Measurements from ENCODE around the gene UQCRHL. TPM values are rescaled to one million over a fixed set of nuclear protein-coding genes. Genes with fewer than 3 reads are reported as not detected.

UQCRHL gene
- total and polyA plus RNA-seq, 4 donors = 1.2 to 4.6 (median 1.3) TPM

GRCh38 chr1:15770313-15770962 is 37.0 kb downstream of the UQCRHL start:
- no peaks in the 10 kb centered on the region for H3K4me1 ChIP-seq (ENCODE audit: control insufficient read depth in 1 of 2, insufficient read depth in 2 of 2, low read length in 2 of 2)
- H3K27ac ChIP-seq (ENCODE audit: low read depth in 1 of 2, low read length in 2 of 2) = peak overlapping the region in 1 of 2 donors; percentile 32
- H3K36me3 ChIP-seq (ENCODE audit: control insufficient read depth in 1 of 2, insufficient read depth in 2 of 2, low read length in 1 of 2) = peaks cover 2 to 25% of the 10 kb centered on the region in 2 donors
- no peaks in the 10 kb centered on the region for H3K27me3 ChIP-seq (ENCODE audit: control insufficient read depth in 1 of 2, insufficient read depth in 2 of 2, low read length in 1 of 2)
- no peak overlapping the region for H3K4me3 ChIP-seq (ENCODE audit: low read length in 2 of 2)
- DNase-seq (no peak), ATAC-seq (ENCODE audit: low FRiP score) (no peak)
- intact Hi-C loops (cut with DNase I) = no loop called here
- H3K9me3 ChIP-seq (ENCODE audit: control insufficient read depth, low read length) = no peaks in the 10 kb centered on the region
- WGBS, 2 donors = 79 to 84% methylated on average over 14 of the region's 14 CpGs

DNA sequence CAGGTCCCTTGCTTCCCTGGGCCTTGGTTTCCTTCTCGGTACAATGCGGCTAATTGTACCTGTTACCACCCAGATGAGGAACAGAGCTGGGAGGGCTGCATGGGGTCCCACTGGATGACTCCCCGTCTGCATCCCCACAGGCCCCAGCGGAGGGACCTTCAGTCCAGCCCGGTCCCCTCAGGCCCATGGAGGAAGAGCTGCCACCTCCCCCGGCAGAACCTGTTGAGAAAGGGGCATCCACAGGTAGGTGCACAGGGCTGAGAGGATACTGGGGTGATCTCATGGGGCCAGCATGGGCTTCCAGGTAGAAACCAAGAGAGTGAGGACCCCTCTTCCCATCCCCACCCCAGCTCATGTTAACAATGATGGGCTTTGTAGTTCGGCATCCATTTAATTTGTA is 39.1 kb downstream of the UQCRHL start:
- intact Hi-C loops (cut with DNase I) = no loop called here
- no peak for DNase-seq
- no peaks in the 10 kb centered on the region for H3K27me3 ChIP-seq (ENCODE audit: control insufficient read depth in 1 of 2, insufficient read depth in 2 of 2, low read length in 1 of 2)
- no peaks in the 10 kb centered on the region for H3K4me1 ChIP-seq (ENCODE audit: control insufficient read depth in 1 of 2, insufficient read depth in 2 of 2, low read length in 2 of 2)
- H3K4me3 ChIP-seq (ENCODE audit: low read length in 2 of 2) = no peak overlapping the region
- WGBS, 2 donors = 91 to 92% methylated on average over 7 of the region's 7 CpGs
- H3K9me3 ChIP-seq (ENCODE audit: control insufficient read depth, low read length) = no peaks in the 10 kb centered on the region
- ATAC-seq (ENCODE audit: low FRiP score) = no peak
- H3K36me3 ChIP-seq (ENCODE audit: control insufficient read depth in 1 of 2, insufficient read depth in 2 of 2, low read length in 1 of 2) = peaks cover 2 to 25% of the 10 kb centered on the region in 2 donors
- H3K27ac ChIP-seq (ENCODE audit: low read depth in 1 of 2, low read length in 2 of 2) = peak overlapping the region in 1 of 2 donors; percentile 0

GRCh38 chr1:15767941-15768340 is 39.5 kb downstream of the UQCRHL start:
- H3K36me3 ChIP-seq (ENCODE audit: control insufficient read depth in 1 of 2, insufficient read depth in 2 of 2, low read length in 1 of 2) = peaks cover 2 to 25% of the 10 kb centered on the region in 2 donors
- no peaks in the 10 kb centered on the region for H3K9me3 ChIP-seq (ENCODE audit: control insufficient read depth, low read length)
- no peaks in the 10 kb centered on the region for H3K4me1 ChIP-seq (ENCODE audit: control insufficient read depth in 1 of 2, insufficient read depth in 2 of 2, low read length in 2 of 2)
- intact Hi-C loops (cut with DNase I) = no loop called here
- no peak overlapping the region for H3K27ac ChIP-seq (ENCODE audit: low read depth in 1 of 2, low read length in 2 of 2)
- ATAC-seq (ENCODE audit: low FRiP score) (no peak), DNase-seq (no peak)
- 73 to 85% methylated on average over 5 of the region's 5 CpGs for WGBS, 2 donors
- H3K27me3 ChIP-seq (ENCODE audit: control insufficient read depth in 1 of 2, insufficient read depth in 2 of 2, low read length in 1 of 2) = no peaks in the 10 kb centered on the region
- no peak overlapping the region for H3K4me3 ChIP-seq (ENCODE audit: low read length in 2 of 2)

- no peaks in the 10 kb centered on the region for H3K9me3 ChIP-seq (ENCODE audit: control insufficient read depth, low read length)
- H3K27ac ChIP-seq (ENCODE audit: low read depth in 1 of 2, low read length in 2 of 2) = peak overlapping the region; percentile 20 to 77
- no peaks in the 10 kb centered on the region for H3K27me3 ChIP-seq (ENCODE audit: control insufficient read depth in 1 of 2, insufficient read depth in 2 of 2, low read length in 1 of 2)
- intact Hi-C loops (cut with DNase I) = no loop called here
- H3K36me3 ChIP-seq (ENCODE audit: control insufficient read depth in 1 of 2, insufficient read depth in 2 of 2, low read length in 1 of 2) = peaks cover 2 to 16% of the 10 kb centered on the region in 2 donors
- H3K4me1 ChIP-seq (ENCODE audit: control insufficient read depth in 1 of 2, insufficient read depth in 2 of 2, low read length in 2 of 2) = no peaks in the 10 kb centered on the region
- 22 to 25% methylated on average over 20 of the region's 20 CpGs for WGBS, 2 donors
- ATAC-seq (ENCODE audit: low FRiP score) = peak; percentile 22
- DNase-seq = peak in 1 of 2 donors; percentile 82
- no peak overlapping the region for H3K4me3 ChIP-seq (ENCODE audit: low read length in 2 of 2)
Measured at GRCh38 chr1:15765495-15766194, 41.8 kb downstream of the UQCRHL start.

- peaks cover 0 to 9% of the 10 kb centered on the region in 2 donors for H3K36me3 ChIP-seq (ENCODE audit: control insufficient read depth in 1 of 2, insufficient read depth in 2 of 2, low read length in 1 of 2)
- no peaks in the 10 kb centered on the region for H3K9me3 ChIP-seq (ENCODE audit: control insufficient read depth, low read length)
- H3K27ac ChIP-seq (ENCODE audit: low read depth in 1 of 2, low read length in 2 of 2) = peak overlapping the region; percentile 4 to 23
- H3K4me1 ChIP-seq (ENCODE audit: control insufficient read depth in 1 of 2, insufficient read depth in 2 of 2, low read length in 2 of 2) = no peaks in the 10 kb centered on the region
- intact Hi-C loops (cut with DNase I) = no loop called here
- no peak overlapping the region for H3K4me3 ChIP-seq (ENCODE audit: low read length in 2 of 2)
- no peaks in the 10 kb centered on the region for H3K27me3 ChIP-seq (ENCODE audit: control insufficient read depth in 1 of 2, insufficient read depth in 2 of 2, low read length in 1 of 2)
- WGBS, 2 donors = 33 to 35% methylated on average over 15 of the region's 15 CpGs
- ATAC-seq (ENCODE audit: low FRiP score) = no peak
- no peak for DNase-seq
Measured at GRCh38 chr1:15764890-15765289, 42.6 kb downstream of the UQCRHL start.

DNA sequence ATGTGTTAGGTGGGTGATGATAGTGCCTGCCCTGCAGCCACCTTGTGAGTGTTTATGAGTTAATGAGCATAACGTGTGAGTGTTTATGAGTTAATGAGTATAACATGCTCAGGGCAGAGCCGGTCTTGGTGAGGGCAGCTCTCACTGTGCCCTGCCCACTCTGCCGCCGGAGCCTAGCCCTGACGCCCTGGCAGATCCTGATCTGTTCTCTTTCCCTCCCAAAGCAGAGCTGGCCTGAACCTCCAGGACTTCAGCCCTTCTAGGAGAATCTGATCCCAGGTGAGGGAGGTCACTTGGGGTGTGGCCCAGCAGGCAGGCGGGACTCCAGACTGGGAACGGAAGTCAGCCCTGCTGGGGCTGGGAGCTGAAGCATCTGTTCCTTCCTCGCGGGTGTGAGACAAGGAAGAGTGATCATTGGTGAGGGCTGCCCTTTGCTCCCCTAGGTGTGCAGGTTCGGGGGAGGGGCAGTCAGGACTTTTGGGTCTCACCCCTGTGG is 43.1 kb downstream of the UQCRHL start:
- WGBS, 2 donors = 11% methylated on average over 10 of the region's 10 CpGs
- Histone ChIP-seq H3K27ac (ENCODE audit: low read depth in 1 of 2, low read length in 2 of 2) (peak overlapping the region; percentile 4 to 78), H3K9me3 (ENCODE audit: control insufficient read depth, low read length) (no peaks in the 10 kb centered on the region), H3K4me3 (ENCODE audit: low read length in 2 of 2) (no peak overlapping the region), H3K36me3 (ENCODE audit: control insufficient read depth in 1 of 2, insufficient read depth in 2 of 2, low read length in 1 of 2) (peaks cover 0 to 9% of the 10 kb centered on the region in 2 donors), H3K4me1 (ENCODE audit: control insufficient read depth in 1 of 2, insufficient read depth in 2 of 2, low read length in 2 of 2) (no peaks in the 10 kb centered on the region), H3K27me3 (ENCODE audit: control insufficient read depth in 1 of 2, insufficient read depth in 2 of 2, low read length in 1 of 2) (no peaks in the 10 kb centered on the region)
- intact Hi-C loops (cut with DNase I) = no loop called here
- ATAC-seq (ENCODE audit: low FRiP score) = no peak
- no peak for DNase-seq

- Histone ChIP-seq H3K27ac (ENCODE audit: low read depth in 1 of 2, low read length in 2 of 2) (peak overlapping the region in 1 of 2 donors; percentile 55), H3K4me3 (ENCODE audit: low read length in 2 of 2) (no peak overlapping the region), H3K4me1 (ENCODE audit: control insufficient read depth in 1 of 2, insufficient read depth in 2 of 2, low read length in 2 of 2) (no peaks in the 10 kb centered on the region), H3K9me3 (ENCODE audit: control insufficient read depth, low read length) (no peaks in the 10 kb centered on the region), H3K27me3 (ENCODE audit: control insufficient read depth in 1 of 2, insufficient read depth in 2 of 2, low read length in 1 of 2) (no peaks in the 10 kb centered on the region), H3K36me3 (ENCODE audit: control insufficient read depth in 1 of 2, insufficient read depth in 2 of 2, low read length in 1 of 2) (peaks cover 0 to 8% of the 10 kb centered on the region in 2 donors)
- no peak for DNase-seq
- ATAC-seq (ENCODE audit: low FRiP score) = no peak
- 15 to 17% methylated on average over 10 of the region's 10 CpGs for WGBS, 2 donors
- intact Hi-C loops (cut with DNase I) = no loop called here
Measured at GRCh38 chr1:15762546-15762945, 44.9 kb downstream of the UQCRHL start.

DNA sequence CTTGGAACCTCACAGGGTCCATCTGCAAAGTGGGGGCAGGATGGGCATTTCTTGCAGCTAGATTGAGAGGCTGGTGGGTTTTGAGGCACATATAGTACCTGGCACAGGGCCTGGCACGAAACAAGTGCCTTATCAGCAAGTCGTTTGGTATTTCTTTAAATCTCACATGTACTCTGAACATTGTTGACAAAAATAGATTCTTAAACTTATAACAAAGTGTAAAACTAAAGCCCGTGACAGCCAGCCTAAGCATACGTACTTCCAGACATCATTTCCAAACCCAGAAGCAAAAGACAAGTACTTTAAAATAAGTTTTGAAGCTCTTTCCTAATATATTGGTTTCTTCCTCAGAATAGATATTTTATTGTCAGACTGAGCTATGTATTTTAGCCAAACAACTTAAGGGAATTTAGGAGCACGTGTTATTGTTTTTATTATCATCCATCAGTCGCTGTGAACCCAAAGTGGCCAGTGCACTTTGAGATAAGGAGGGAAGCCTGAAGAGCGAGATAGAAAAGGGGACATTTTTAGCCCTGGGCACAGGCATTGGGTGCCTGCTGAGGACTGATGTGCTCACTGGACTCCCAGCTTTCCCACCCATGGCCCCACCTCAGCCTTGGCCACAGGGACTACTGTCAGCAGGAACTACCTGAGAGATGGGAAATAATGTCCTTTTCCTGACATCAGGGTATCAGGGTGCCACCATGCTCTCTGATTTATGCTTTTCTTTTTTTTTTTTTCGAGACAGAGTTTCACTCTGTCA is 45.9 kb downstream of the UQCRHL start:
- DNase-seq = no peak
- no peaks in the 10 kb centered on the region for H3K9me3 ChIP-seq (ENCODE audit: control insufficient read depth, low read length)
- ATAC-seq (ENCODE audit: low FRiP score) = no peak
- 2 to 6% methylated on average over 8 of the region's 8 CpGs for WGBS, 2 donors
- intact Hi-C loops (cut with DNase I) = no loop called here
- H3K27me3 ChIP-seq (ENCODE audit: control insufficient read depth in 1 of 2, insufficient read depth in 2 of 2, low read length in 1 of 2) = no peaks in the 10 kb centered on the region
- peak overlapping the region in 1 of 2 donors; percentile 77 for H3K27ac ChIP-seq (ENCODE audit: low read depth in 1 of 2, low read length in 2 of 2)
- no peaks in the 10 kb centered on the region for H3K4me1 ChIP-seq (ENCODE audit: control insufficient read depth in 1 of 2, insufficient read depth in 2 of 2, low read length in 2 of 2)
- H3K36me3 ChIP-seq (ENCODE audit: control insufficient read depth in 1 of 2, insufficient read depth in 2 of 2, low read length in 1 of 2) = peaks cover 0 to 7% of the 10 kb centered on the region in 2 donors
- peak overlapping the region; percentile 17 to 46 for H3K4me3 ChIP-seq (ENCODE audit: low read length in 2 of 2)

Data from aorta (tissue), 5 donors.